Esophagus muscularis mucosa (tissue), 4 donors: ENCODE data around the gene TUBGCP6.
"Not testable (repeated sequence)": the region's sequence is repeated elsewhere in the genome, so short reads cannot be mapped to it uniquely, and the experiment has no call there.

ENCODE experiments used
- CTCF ChIP-seq, 3 experiments: fragments of 200-600 bp in 2 of 3; fragments of 450-650 bp in 1 of 3; sonication (generic) in 2 of 3; IDR thresholded peaks; one replicate each; pipeline ENCODE4 v1.5.1; 2017 to 2019; ENCODE audit warnings: antibody characterized with exemption in 3 of 3, mild to moderate bottlenecking in 2 of 3, moderate library complexity in 1 of 3
- EP300 ChIP-seq: sonication (generic); formaldehyde crosslinking; IDR thresholded peaks from one replicate; pipeline ENCODE4 v1.6.1; 2017; ENCODE audit warnings: antibody characterized with exemption
- POLR2A ChIP-seq: fragments of 450-650 bp; IDR thresholded peaks from one replicate; pipeline ENCODE4 v1.6.1; 2017; ENCODE audit warnings: antibody characterized with exemption, moderate library complexity, mild to moderate bottlenecking, low read depth

GRCh38 chr22:50273781-50274180, 29.0 kb upstream of the TUBGCP6 start:
- TF ChIP-seq POLR2A; EP300; CTCF (IDR thresholded peaks at IDR 0.05): not testable (repeated sequence)
